A673 (cell line): ENCODE data around the gene ADAMTS2. TPM values are rescaled to one million over a fixed set of nuclear protein-coding genes. Genes with fewer than 3 reads are reported as not detected.

ENCODE experiments used
- BruUV-seq: library from RNA; stranded (reverse); fragments of 400-500 nt; replicated peaks from 2 replicates; lab custom pipeline; 2021; lab: Mats Ljungman, UMichigan
- CTCF ChIA-PET: fragments of 300-600 bp; sonication (Branson Sonifier 250); formaldehyde crosslinking; loops from one replicate; lab custom pipeline; 2022; ENCODE audit warnings: antibody characterized with exemption; lab: Charles Lee
- POLR2A ChIA-PET: fragments of 300-600 bp; sonication (Branson Sonifier 250); formaldehyde crosslinking; loops from one replicate; lab custom pipeline; 2022; ENCODE audit warnings: antibody characterized with exemption; ENCODE audit not compliant: low non-redundant PET; lab: Charles Lee
- DNase-seq: peaks from one replicate; pipeline ENCODE4 v3.0.0-alpha.2; 2015; ENCODE audit warnings: low spot score
- H3K27ac ChIP-seq: fragments of 200-600 bp; sonication (generic); 2 replicates; pipeline ENCODE4 v1.5.1; 2016; ENCODE audit warnings: mixed run types, low read depth, mild to moderate bottlenecking, mixed read lengths, antibody characterized with exemption, low read length; ENCODE audit not compliant: poor library complexity, severe bottlenecking
- H3K27me3 ChIP-seq: fragments of 200-600 bp; sonication (generic); replicated peaks from 2 replicates; pipeline ENCODE4 v1.6.1; 2017; ENCODE audit warnings: mixed run types, low read depth, mild to moderate bottlenecking, mixed read lengths, antibody characterized with exemption, low read length; ENCODE audit not compliant: insufficient read depth, poor library complexity
- H3K36me3 ChIP-seq: fragments of 200-600 bp; sonication (generic); 2 replicates; pipeline ENCODE4 v1.6.1; 2016; ENCODE audit warnings: mixed run types, mild to moderate bottlenecking, mixed read lengths, antibody characterized with exemption, low read length; ENCODE audit not compliant: insufficient read depth, poor library complexity, severe bottlenecking
- H3K4me1 ChIP-seq: fragments of 200-600 bp; sonication (generic); 2 replicates; pipeline ENCODE4 v1.6.1; 2017; ENCODE audit warnings: mixed run types, mild to moderate bottlenecking, mixed read lengths, antibody characterized with exemption, low read length; ENCODE audit not compliant: insufficient read depth, poor library complexity, severe bottlenecking
- H3K4me3 ChIP-seq: fragments of 200-600 bp; sonication (generic); 2 replicates; pipeline ENCODE4 v1.5.1; 2016; ENCODE audit warnings: low read depth, mixed run types, mild to moderate bottlenecking, mixed read lengths, low read length; ENCODE audit not compliant: poor library complexity, severe bottlenecking
- H3K9me3 ChIP-seq: fragments of 200-600 bp; sonication (generic); 2 replicates; pipeline ENCODE4 v1.6.1; 2016; ENCODE audit warnings: mixed run types, low read depth, mild to moderate bottlenecking, mixed read lengths, antibody characterized with exemption, low read length; ENCODE audit not compliant: poor library complexity, severe bottlenecking
- CTCF ChIP-seq: fragments of 300-800, 200-600 bp; sonication (generic); conservative IDR thresholded peaks from 2 replicates; pipeline ENCODE4 v1.5.1; 2017; ENCODE audit warnings: low read depth, mild to moderate bottlenecking, antibody characterized with exemption, low read length, moderate library complexity, mixed read lengths
- EZH2 ChIP-seq: fragments of 200-600 bp; sonication (generic); IDR thresholded peaks from 2 replicates; pipeline ENCODE4 v1.6.1; 2017; ENCODE audit warnings: borderline replicate concordance, low read depth, mild to moderate bottlenecking, mixed read lengths, antibody characterized with exemption, low read length; ENCODE audit not compliant: poor library complexity, severe bottlenecking
- intact Hi-C: fragments of 100-400 bp; cut with micrococcal nuclease; formaldehyde crosslinking; loops from one replicate; pipeline ENCODE4 v1.10.0; 2022; ENCODE audit not compliant: unreplicated experiment
- total RNA-seq: library from RNA; stranded (reverse); gene quantifications from 2 replicates; pipeline ENCODE4 v1.2.3, GENCODE V29; 2021

Gene ADAMTS2
- total RNA-seq, 1 experiment from 2014 or later = 0.39 TPM

GRCh38 chr5:179135006-179135405 lies 210.3 kb downstream of the ADAMTS2 start:
- BruUV-seq = no TSS peak
- no peak for DNase-seq
- Histone ChIP-seq H3K27ac (no peak overlapping the region), H3K36me3 (no peaks in the 10 kb centered on the region), H3K4me3 (no peak overlapping the region), H3K27me3 (no peaks in the 10 kb centered on the region), H3K4me1 (no peaks in the 10 kb centered on the region), H3K9me3 (no peaks in the 10 kb centered on the region)
- no peak for TF ChIP-seq CTCF
- TF ChIP-seq EZH2 = no peak
- CTCF ChIA-PET = no interaction called here
- POLR2A ChIA-PET = no interaction called here
- intact Hi-C loops = no loop called here

- Histone ChIP-seq H3K9me3 (no peaks in the 10 kb centered on the region), H3K4me3 (no peak overlapping the region), H3K36me3 (no peaks in the 10 kb centered on the region), H3K27me3 (no peaks in the 10 kb centered on the region), H3K4me1 (no peaks in the 10 kb centered on the region), H3K27ac (no peak overlapping the region)
- ChIA-PET CTCF (no interaction called here), POLR2A (no interaction called here)
- BruUV-seq = no TSS peak
- intact Hi-C loops = no loop called here
- DNase-seq = no peak
- no peak for TF ChIP-seq CTCF
- TF ChIP-seq EZH2 = no peak
Observed at GRCh38 chr5:179134511-179134910, 210.8 kb downstream of the ADAMTS2 start.

GRCh38 chr5:179132586-179133355 lies 212.5 kb downstream of the ADAMTS2 start:
- TF ChIP-seq EZH2 (no peak), CTCF (no peak)
- Histone ChIP-seq H3K27ac (no peak overlapping the region), H3K36me3 (no peaks in the 10 kb centered on the region), H3K4me3 (no peak overlapping the region), H3K9me3 (no peaks in the 10 kb centered on the region), H3K4me1 (no peaks in the 10 kb centered on the region), H3K27me3 (no peaks in the 10 kb centered on the region)
- no TSS peak for BruUV-seq
- POLR2A ChIA-PET = no interaction called here
- no peak for DNase-seq
- CTCF ChIA-PET = no interaction called here
- intact Hi-C loops = no loop called here
